ENCODE data around the gene HNRNPA1. TPM values are rescaled to one million over a fixed set of nuclear protein-coding genes. Genes with fewer than 3 reads are reported as not detected.

HNRNPA1 gene
- total and polyA plus RNA-seq, 9 of the 15 experiments (the other 6 are each of a cell fraction or from before 2014, with no cell fraction given) = 1,166 to 2,703 (median 1,815) TPM

GRCh38 chr12:54279632-54280467 is 676 bp upstream of the HNRNPA1 start, which contains the start of gene CBX5 (continued):
- peak; percentile 92; the same call in 1 of the 2 replicates for TF ChIP-seq ZC3H11A (IDR thresholded peaks at IDR 0.05; ENCODE audit: low read depth, low read length)
- TF ChIP-seq C11orf30 (IDR thresholded peaks at IDR 0.05; ENCODE audit: low read depth) = no peak
- no peak for TF ChIP-seq ZNF24 (IDR thresholded peaks at IDR 0.05)
- TF ChIP-seq ELK3 (CRISPR knock-in tag; IDR thresholded peaks at IDR 0.05) = no peak
- TF ChIP-seq ZNF395 (CRISPR knock-in tag; IDR thresholded peaks at IDR 0.05) = peak; percentile 88
- TF ChIP-seq ILF3 (IDR thresholded peaks at IDR 0.05; ENCODE audit: borderline replicate concordance) = no peak
- TF ChIP-seq RAD21 (CRISPR knock-in tag; conservative IDR thresholded peaks at IDR 0.05 in 1 of 2, IDR thresholded peaks at IDR 0.05 in 1 of 2) = peak in 1 of 2 experiments; percentile 11; a peak in 1 of 4 replicates
- TF ChIP-seq BCOR (IDR thresholded peaks at IDR 0.05) = no peak
- TF ChIP-seq STAT6 (CRISPR knock-in tag; IDR thresholded peaks at IDR 0.05) = no peak
- TF ChIP-seq NBN (IDR thresholded peaks at IDR 0.05; ENCODE audit: low read depth) = peak; percentile 36; the same call in 1 of the 2 replicates
- TF ChIP-seq DLX4 (CRISPR knock-in tag; IDR thresholded peaks at IDR 0.05) = no peak
- TF ChIP-seq ADNP (tag; IDR thresholded peaks at IDR 0.05) = no peak
- no peak for TF ChIP-seq COPS2 (conservative IDR thresholded peaks at IDR 0.05)
- no peak for TF ChIP-seq CCAR2 (IDR thresholded peaks at IDR 0.05; ENCODE audit: low read depth, low read length)
- no peak for TF ChIP-seq SPI1 (IDR thresholded peaks at IDR 0.05; ENCODE audit: borderline replicate concordance, low read depth, low read length)
- no peak for TF ChIP-seq ATF1 (CRISPR knock-in tag; IDR thresholded peaks at IDR 0.05)
- no peak; the same call in 1 of the 2 replicates for TF ChIP-seq ATF1 (tag; IDR thresholded peaks at IDR 0.05)
- TF ChIP-seq TCF3 (CRISPR knock-in tag; IDR thresholded peaks at IDR 0.05) = no peak
- TF ChIP-seq CREBBP (IDR thresholded peaks at IDR 0.05; ENCODE audit: low read depth, low read length) = no peak
- no peak for TF ChIP-seq POLR3A (IDR thresholded peaks at IDR 0.05; ENCODE audit: borderline replicate concordance, extremely low read depth, insufficient read depth, insufficient read length)
- no peak for TF ChIP-seq NUFIP1 (IDR thresholded peaks at IDR 0.05; ENCODE audit: partially characterized antibody)
- no peak for TF ChIP-seq IFI16 (CRISPR knock-in tag; IDR thresholded peaks at IDR 0.05)
- TF ChIP-seq HMBOX1 (IDR thresholded peaks at IDR 0.05) = no peak; the same call in 1 of the 2 replicates
- no peak for TF ChIP-seq SMARCA5 (IDR thresholded peaks at IDR 0.05)

Measured in K562 (cell line).